Suprapubic skin (tissue), 4 donors: ENCODE measurements around the gene DNAH10.

Source experiments
- EP300 ChIP-seq: sonication (generic); formaldehyde crosslinking; IDR thresholded peaks from one replicate; pipeline ENCODE4 v1.6.1; 2017; ENCODE audit warnings: antibody characterized with exemption
- POLR2A ChIP-seq, 2 donors: fragments of 450-650 bp; IDR thresholded peaks; one replicate each; pipeline ENCODE4 v1.6.1; 2017; ENCODE audit warnings: antibody characterized with exemption in 2 of 2, mild to moderate bottlenecking in 2 of 2, moderate library complexity in 2 of 2
- POLR2AphosphoS5 ChIP-seq, 3 donors: sonication (generic); formaldehyde crosslinking; IDR thresholded peaks; one replicate each; pipeline ENCODE4 v1.6.1; 2017; ENCODE audit warnings: antibody characterized with exemption in 3 of 3
- TF ChIP-seq, protein P1 (sequence below), 2 donors: fragments of 200-600 bp in 1 of 2; fragments of 450-650 bp in 1 of 2; sonication (generic) in 1 of 2; IDR thresholded peaks; one replicate each; pipeline ENCODE4 v1.5.1; 2016 to 2019; ENCODE audit warnings: antibody characterized with exemption in 2 of 2, mild to moderate bottlenecking in 1 of 2, moderate library complexity in 1 of 2

DNA sequence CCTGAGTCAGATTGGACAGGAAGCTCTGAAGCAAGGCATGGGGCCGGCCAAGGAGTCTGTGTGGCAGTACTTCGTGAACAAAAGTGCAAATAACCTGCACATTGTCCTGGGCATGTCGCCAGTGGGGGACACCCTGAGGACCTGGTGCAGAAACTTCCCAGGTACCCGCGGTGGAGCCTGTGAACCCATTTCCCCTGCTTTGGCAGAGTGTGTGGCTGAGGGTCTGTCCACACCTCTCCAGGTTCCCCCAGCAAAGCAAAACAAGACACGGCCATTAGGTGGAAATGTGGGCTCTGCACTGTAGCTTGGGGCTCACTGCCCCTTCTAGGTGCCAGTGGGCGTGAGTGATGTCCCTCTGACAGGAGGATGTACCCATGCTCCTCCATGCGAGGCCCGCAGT, 131.2 kb downstream of the DNAH10 start:
- TF ChIP-seq EP300 (no peak), POLR2A (IDR thresholded peaks at IDR 0.05) (no peak), POLR2AphosphoS5 (IDR thresholded peaks at IDR 0.05) (no peak)
- TF ChIP-seq, protein P1, sequence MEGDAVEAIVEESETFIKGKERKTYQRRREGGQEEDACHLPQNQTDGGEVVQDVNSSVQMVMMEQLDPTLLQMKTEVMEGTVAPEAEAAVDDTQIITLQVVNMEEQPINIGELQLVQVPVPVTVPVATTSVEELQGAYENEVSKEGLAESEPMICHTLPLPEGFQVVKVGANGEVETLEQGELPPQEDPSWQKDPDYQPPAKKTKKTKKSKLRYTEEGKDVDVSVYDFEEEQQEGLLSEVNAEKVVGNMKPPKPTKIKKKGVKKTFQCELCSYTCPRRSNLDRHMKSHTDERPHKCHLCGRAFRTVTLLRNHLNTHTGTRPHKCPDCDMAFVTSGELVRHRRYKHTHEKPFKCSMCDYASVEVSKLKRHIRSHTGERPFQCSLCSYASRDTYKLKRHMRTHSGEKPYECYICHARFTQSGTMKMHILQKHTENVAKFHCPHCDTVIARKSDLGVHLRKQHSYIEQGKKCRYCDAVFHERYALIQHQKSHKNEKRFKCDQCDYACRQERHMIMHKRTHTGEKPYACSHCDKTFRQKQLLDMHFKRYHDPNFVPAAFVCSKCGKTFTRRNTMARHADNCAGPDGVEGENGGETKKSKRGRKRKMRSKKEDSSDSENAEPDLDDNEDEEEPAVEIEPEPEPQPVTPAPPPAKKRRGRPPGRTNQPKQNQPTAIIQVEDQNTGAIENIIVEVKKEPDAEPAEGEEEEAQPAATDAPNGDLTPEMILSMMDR (IDR thresholded peaks at IDR 0.05), result no peak
